ENCODE measurements around the gene LRRK1. TPM values are rescaled to one million over a fixed set of nuclear protein-coding genes. Genes with fewer than 3 reads are reported as not detected.

The LRRK1 gene
- total and polyA plus RNA-seq, 2 donors (not counting 1 experiment from before 2014, with no cell fraction given), result 19.8 to 53.0 TPM

- H3K9me3 Mint-ChIP-seq (ENCODE audit: insufficient read depth), result no peaks in the 10 kb centered on the region
- H3K27me3 ChIP-seq (replicated peaks in 1 of 4; ENCODE audit: control extremely low read depth in 1 of 4, control insufficient read depth in 3 of 4, insufficient read depth in 4 of 4, low read length in 3 of 4), result no peaks in the 10 kb centered on the region
- H3K4me3 ChIP-seq (ENCODE audit: control extremely low read depth in 1 of 5, extremely low read depth in 1 of 5, insufficient read depth in 1 of 5, low read depth in 2 of 5, low read length in 4 of 5), result peak overlapping the region; percentile 42 to 89 (median 65)
- peaks cover 12% of the 10 kb centered on the region for H4K20me1 ChIP-seq (ENCODE audit: control insufficient read depth, insufficient read depth, low read length, poor library complexity, severe bottlenecking)
- H3K9me3 ChIP-seq (ENCODE audit: control extremely low read depth in 1 of 3, control insufficient read depth in 2 of 3, insufficient read depth in 1 of 3, low read length in 2 of 3), result no peaks in the 10 kb centered on the region
- intact Hi-C loops (cut with micrococcal nuclease), result loop anchor here (1.0 to 10.0 kb wide), 8 partner anchors 10 to 733 kb away; partner anchors contain the start of genes ADAMTS17, CHSY1 and TM2D3
- peaks cover 52% of the 10 kb centered on the region for H3K4me1 Mint-ChIP-seq
- DNase-seq (peak; percentile 54), ATAC-seq (ENCODE audit: low read depth) (peak; percentile 15)
- TF ChIP-seq EZH2 (IDR thresholded peaks at IDR 0.05; ENCODE audit: borderline replicate concordance, insufficient read depth, low read depth, low read length, poor library complexity, severe bottlenecking) (no peak), CTCF (IDR thresholded peaks at IDR 0.05) (no peak)
- peak overlapping the region; percentile 83 for H2AFZ ChIP-seq (ENCODE audit: insufficient read depth, low read depth, low read length, poor library complexity, severe bottlenecking)
- CTCF ChIA-PET, result interaction anchor here (1.2 to 14.9 kb wide), 14 partner anchors 8 to 358 kb away, joined by 3 to 807 read pairs (median 6); no protein-coding TSS in a partner anchor
- peak overlapping the region; percentile 78 for H3K4me2 ChIP-seq (replicated peaks; ENCODE audit: low read depth, low read length, poor library complexity, severe bottlenecking)
- peaks cover 0 to 5% of the 10 kb centered on the region in 2 experiments for H3K36me3 ChIP-seq (replicated peaks in 1 of 2; ENCODE audit: control extremely low read depth in 1 of 2, control insufficient read depth in 1 of 2, extremely low read depth in 1 of 2, insufficient read depth in 2 of 2, low read length in 1 of 2)
- H3K4me3 Mint-ChIP-seq, result peak overlapping the region; percentile 88
- POLR2A ChIA-PET, result interaction anchor here (0.5 to 4.0 kb wide), 4 partner anchors 21 to 827 kb away, joined by 4 to 31 read pairs (median 12); no protein-coding TSS in a partner anchor
- H3K4me1 ChIP-seq (ENCODE audit: control insufficient read depth in 2 of 2, insufficient read depth in 2 of 2, low read length in 2 of 2), result peaks cover 37 to 56% of the 10 kb centered on the region in 2 donors
- peak overlapping the region; percentile 30 to 48 for H3K27ac ChIP-seq (ENCODE audit: low read length in 2 of 2)
- H3K27ac Mint-ChIP-seq, result peak overlapping the region; percentile 94
- peaks cover 37% of the 10 kb centered on the region for H3K79me2 ChIP-seq (ENCODE audit: control insufficient read depth, insufficient read depth, low read length)
- peak overlapping the region; percentile 64 for H3K9ac ChIP-seq (ENCODE audit: low read length)
- WGBS (ENCODE audit: insufficient coverage), result under 1% methylated on average over 77 of the region's 80 CpGs
- H3K27me3 Mint-ChIP-seq, result no peaks in the 10 kb centered on the region
Measured at GRCh38 chr15:100919481-100920405, 586 bp downstream of the LRRK1 start.
